GM23248 (cell line): ENCODE results near the gene KIF5A.

ENCODE experiments used
- EZH2 ChIP-seq: fragments of 200-600 bp; sonication (generic); IDR thresholded peaks from 2 replicates; pipeline ENCODE4 v1.6.1; 2018; ENCODE audit warnings: antibody characterized with exemption, mild to moderate bottlenecking; ENCODE audit not compliant: insufficient read depth, poor library complexity, severe bottlenecking
- EZH2phosphoT487 ChIP-seq: fragments of 200-600 bp; sonication (generic); IDR thresholded peaks from 2 replicates; pipeline ENCODE4 v1.6.1; 2018; ENCODE audit warnings: antibody characterized with exemption, moderate library complexity, mild to moderate bottlenecking, low read depth; ENCODE audit not compliant: insufficient read depth

DNA sequence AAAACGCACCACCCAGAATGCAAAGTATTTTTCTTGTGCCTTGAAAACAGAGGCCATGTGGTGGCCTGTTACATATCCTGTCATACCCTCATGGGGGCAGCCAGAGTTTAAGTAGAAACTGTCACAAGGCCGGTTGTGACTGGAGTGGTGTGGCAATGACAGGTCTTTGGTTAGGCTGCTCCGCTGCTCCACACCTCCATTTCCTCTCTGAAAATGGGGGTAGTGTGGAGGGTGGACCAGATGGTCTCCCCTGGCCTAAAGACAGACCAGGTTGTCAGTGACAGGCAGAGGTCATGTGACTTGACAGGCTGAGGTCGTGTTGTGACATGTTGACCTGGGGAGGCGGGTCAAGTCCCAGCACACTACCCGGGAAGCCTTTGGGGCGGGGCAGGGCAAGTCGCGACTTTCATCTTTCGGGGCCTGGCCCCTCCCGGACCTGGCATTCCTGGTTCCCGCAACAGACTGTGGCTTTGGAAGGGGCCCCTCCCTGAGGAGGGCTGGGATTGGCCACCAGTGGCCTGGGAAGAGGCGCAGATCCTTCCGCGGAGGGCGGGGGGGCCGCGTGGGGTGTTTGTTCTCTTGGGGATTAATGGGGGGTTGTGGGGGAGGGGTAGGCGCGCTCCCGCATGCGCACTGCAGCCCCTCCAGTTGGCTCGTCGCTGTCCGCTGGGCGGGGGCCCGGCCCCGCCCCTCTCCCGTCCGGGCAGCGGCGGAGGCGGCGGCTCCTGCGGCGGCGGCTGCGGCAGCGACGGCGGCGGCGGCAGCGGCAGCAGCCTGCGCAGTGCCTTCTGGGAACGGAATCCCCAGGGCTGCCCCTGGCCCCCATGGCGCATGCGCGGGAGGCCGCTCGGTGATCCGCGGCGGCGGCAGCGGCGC is 27.6 kb upstream of the KIF5A start, which contains the start of gene MBD6:
- TF ChIP-seq EZH2 (no peak), EZH2phosphoT487 (no peak)
